SK-N-DZ (cell line): ENCODE results near the gene CDCP1.
"Not testable (repeated sequence)": the region's sequence is repeated elsewhere in the genome, so short reads cannot be mapped to it uniquely, and the experiment has no call there.

Source experiments
- DNase-seq: peaks from one replicate; pipeline ENCODE4 v3.0.0-alpha.2; 2015; ENCODE audit warnings: low spot score

Gene CDCP1

GRCh38 chr3:45084820-45085816 is 61.1 kb downstream of the CDCP1 start:
- no peak for DNase-seq

- no peak for DNase-seq
These were observed 61.8 kb downstream of the CDCP1 start for GRCh38 chr3:45084361-45084760.

- DNase-seq: no peak
These were observed 63.2 kb downstream of the CDCP1 start for GRCh38 chr3:45083023-45083422.

GRCh38 chr3:45082142-45082538 is 64.0 kb downstream of the CDCP1 start:
- no peak for DNase-seq

GRCh38 chr3:45081506-45082141 is 64.6 kb downstream of the CDCP1 start:
- no peak for DNase-seq

GRCh38 chr3:45080824-45081223 is 65.4 kb downstream of the CDCP1 start:
- no peak for DNase-seq

- no peak for DNase-seq
These were observed 66.5 kb downstream of the CDCP1 start for GRCh38 chr3:45079715-45080114.

GRCh38 chr3:45078910-45079522 is 67.2 kb downstream of the CDCP1 start:
- DNase-seq: no peak

- not testable (repeated sequence) for DNase-seq
These were observed 67.9 kb downstream of the CDCP1 start for GRCh38 chr3:45078256-45078655.

GRCh38 chr3:45075821-45076625 is 70.2 kb downstream of the CDCP1 start:
- DNase-seq: no peak

GRCh38 chr3:45071075-45071474 is 75.1 kb downstream of the CDCP1 start:
- DNase-seq: no peak

GRCh38 chr3:45067941-45068340 is 78.2 kb downstream of the CDCP1 start:
- no peak for DNase-seq

GRCh38 chr3:45067486-45067885 is 78.7 kb downstream of the CDCP1 start:
- no peak for DNase-seq

GRCh38 chr3:45066109-45066801 is 79.9 kb downstream of the CDCP1 start:
- DNase-seq: no peak

- no peak for DNase-seq
These were observed 80.8 kb downstream of the CDCP1 start for GRCh38 chr3:45065373-45065720.

GRCh38 chr3:45064512-45065372 is 81.4 kb downstream of the CDCP1 start:
- DNase-seq: no peak

- DNase-seq: no peak
These were observed 83.5 kb downstream of the CDCP1 start for GRCh38 chr3:45062697-45063070.

GRCh38 chr3:45060165-45060892 is 85.8 kb downstream of the CDCP1 start:
- no peak for DNase-seq

GRCh38 chr3:45059132-45059531 is 87.0 kb downstream of the CDCP1 start:
- DNase-seq: no peak
